ENCODE measurements around the gene ATP9B. TPM values are rescaled to one million over a fixed set of nuclear protein-coding genes. Genes with fewer than 3 reads are reported as not detected.

ATP9B gene
- polyA plus RNA-seq, 3 donors = 7.2 to 20.3 (median 14.0) TPM

DNA sequence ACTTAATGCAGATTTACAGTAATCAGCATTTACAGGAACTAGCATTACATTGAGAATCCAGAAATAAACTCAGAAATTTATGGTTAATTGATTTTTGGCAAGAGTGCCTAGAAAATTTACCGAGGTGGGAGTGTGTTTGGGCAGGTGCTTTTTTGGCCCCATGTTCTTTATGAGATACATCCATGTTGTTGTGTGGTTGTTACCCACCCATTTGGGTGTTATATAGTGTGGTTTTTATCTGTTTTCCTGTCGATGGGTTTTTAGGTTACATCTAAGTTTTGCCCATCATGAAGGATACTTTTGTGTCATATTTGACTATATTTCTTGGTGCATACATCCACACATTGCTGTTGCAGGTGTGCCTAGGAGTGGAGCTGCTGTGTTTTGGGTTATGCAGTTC, 82.0 kb downstream of the ATP9B start:
- Histone ChIP-seq H3K27ac (ENCODE audit: low read depth in 1 of 2, low read length in 2 of 2) (no peak overlapping the region), H3K27me3 (ENCODE audit: control insufficient read depth in 2 of 2, insufficient read depth in 2 of 2, low read length in 2 of 2) (no peaks in the 10 kb centered on the region), H3K4me2 (replicated peaks; ENCODE audit: extremely low read depth, low read length, poor library complexity, severe bottlenecking) (no peak overlapping the region), H3K9ac (ENCODE audit: insufficient read depth, low read length, poor library complexity, severe bottlenecking) (no peak overlapping the region), H3K4me1 (ENCODE audit: control insufficient read depth in 1 of 2, insufficient read depth in 2 of 2, low read length in 2 of 2) (no peaks in the 10 kb centered on the region), H3K9me3 (replicated peaks in 1 of 2; ENCODE audit: control insufficient read depth in 1 of 2, insufficient read depth in 1 of 2, low read length in 2 of 2) (no peaks in the 10 kb centered on the region), H3K36me3 (replicated peaks in 1 of 2; ENCODE audit: control insufficient read depth in 1 of 2, insufficient read depth in 2 of 2, low read length in 2 of 2) (peaks cover 8 to 14% of the 10 kb centered on the region in 2 donors), H2AFZ (ENCODE audit: insufficient read depth, low read depth, low read length, poor library complexity, severe bottlenecking) (no peak overlapping the region), H3K4me3 (replicated peaks in 1 of 3; ENCODE audit: low read depth in 2 of 3, low read length in 3 of 3) (no peak overlapping the region), H4K20me1 (ENCODE audit: insufficient read depth, low read length) (no peaks in the 10 kb centered on the region), H3K79me2 (ENCODE audit: insufficient read depth, low read length) (no peaks in the 10 kb centered on the region)
- 100% methylated on average over 1 of the region's 2 CpGs for WGBS (ENCODE audit: insufficient coverage)
- Mint-ChIP-seq H3K9me3 (peaks cover 0 to 2% (median 0%) of the 10 kb centered on the region in 7 donors), H3K27ac (no peak overlapping the region), H3K36me3 (peaks cover 30 to 53% of the 10 kb centered on the region in 2 donors), H3K4me1 (peaks cover 2% of the 10 kb centered on the region), H3K4me3 (no peak overlapping the region), H3K27me3 (ENCODE audit: low read depth in 3 of 3) (peaks cover 0 to 1% (median 0%) of the 10 kb centered on the region in 3 donors)
- no peak for TF ChIP-seq CTCF (IDR thresholded peaks at IDR 0.05)
- no peak for DNase-seq
- intact Hi-C loops (cut with micrococcal nuclease) = loop anchor here (5.0 to 10.0 kb wide), 2 partner anchors 76 to 84 kb away; partner anchors contain the start of gene ATP9B (in 1 of the 2)

- H3K27ac Mint-ChIP-seq = peak overlapping the region in 6 of 7 donors; percentile 85 to 95 (median 88)
- no peak for DNase-seq
- Histone ChIP-seq H3K4me2 (replicated peaks; ENCODE audit: extremely low read depth, low read length, poor library complexity, severe bottlenecking) (no peak overlapping the region), H3K4me1 (ENCODE audit: control insufficient read depth in 1 of 2, insufficient read depth in 2 of 2, low read length in 2 of 2) (peaks cover 3 to 5% of the 10 kb centered on the region in 2 donors), H3K27ac (ENCODE audit: low read depth in 1 of 2, low read length in 2 of 2) (peak overlapping the region in 1 of 2 donors; percentile 55), H3K9me3 (replicated peaks in 1 of 2; ENCODE audit: control insufficient read depth in 1 of 2, insufficient read depth in 1 of 2, low read length in 2 of 2) (no peaks in the 10 kb centered on the region), H4K20me1 (ENCODE audit: insufficient read depth, low read length) (no peaks in the 10 kb centered on the region), H3K36me3 (replicated peaks in 1 of 2; ENCODE audit: control insufficient read depth in 1 of 2, insufficient read depth in 2 of 2, low read length in 2 of 2) (peaks cover 15 to 32% of the 10 kb centered on the region in 2 donors), H2AFZ (ENCODE audit: insufficient read depth, low read depth, low read length, poor library complexity, severe bottlenecking) (no peak overlapping the region), H3K9ac (ENCODE audit: insufficient read depth, low read length, poor library complexity, severe bottlenecking) (no peak overlapping the region), H3K4me3 (replicated peaks in 1 of 3; ENCODE audit: low read depth in 2 of 3, low read length in 3 of 3) (no peak overlapping the region), H3K27me3 (ENCODE audit: control insufficient read depth in 2 of 2, insufficient read depth in 2 of 2, low read length in 2 of 2) (no peaks in the 10 kb centered on the region), H3K79me2 (ENCODE audit: insufficient read depth, low read length) (no peaks in the 10 kb centered on the region)
- no peaks in the 10 kb centered on the region for H3K9me3 Mint-ChIP-seq
- intact Hi-C loops (cut with micrococcal nuclease) = loop anchor here in 1 of 2 donors (10.0 kb wide), 1 partner anchor 82 kb away; no protein-coding TSS in a partner anchor
- H3K36me3 Mint-ChIP-seq = peaks cover 45 to 55% of the 10 kb centered on the region in 2 donors
- peaks cover 14% of the 10 kb centered on the region for H3K4me1 Mint-ChIP-seq
- no peak for TF ChIP-seq CTCF (IDR thresholded peaks at IDR 0.05)
- peaks cover 0 to 1% (median 0%) of the 10 kb centered on the region in 3 donors for H3K27me3 Mint-ChIP-seq (ENCODE audit: low read depth in 3 of 3)
- no peak overlapping the region for H3K4me3 Mint-ChIP-seq
- 100% methylated on average over 2 of the region's 4 CpGs for WGBS (ENCODE audit: insufficient coverage)
Measured at GRCh38 chr18:79156327-79156726, 87.1 kb downstream of the ATP9B start.

All from CD14-positive monocyte (primary cell).